HG02938 (cell line): ENCODE measurements around the gene ATF5.
A peak's percentile ranks its signal among the peaks of the same experiment; 100 is the strongest.

Experiments
- ATAC-seq: cut with Tn5 transposase; IDR thresholded peaks from one replicate; pipeline ENCODE4 v1.9.1; 2021; ENCODE audit warnings: mild to moderate bottlenecking, moderate library complexity; ENCODE audit not compliant: unreplicated experiment

The ATF5 gene, protein sequence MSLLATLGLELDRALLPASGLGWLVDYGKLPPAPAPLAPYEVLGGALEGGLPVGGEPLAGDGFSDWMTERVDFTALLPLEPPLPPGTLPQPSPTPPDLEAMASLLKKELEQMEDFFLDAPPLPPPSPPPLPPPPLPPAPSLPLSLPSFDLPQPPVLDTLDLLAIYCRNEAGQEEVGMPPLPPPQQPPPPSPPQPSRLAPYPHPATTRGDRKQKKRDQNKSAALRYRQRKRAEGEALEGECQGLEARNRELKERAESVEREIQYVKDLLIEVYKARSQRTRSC

DNA sequence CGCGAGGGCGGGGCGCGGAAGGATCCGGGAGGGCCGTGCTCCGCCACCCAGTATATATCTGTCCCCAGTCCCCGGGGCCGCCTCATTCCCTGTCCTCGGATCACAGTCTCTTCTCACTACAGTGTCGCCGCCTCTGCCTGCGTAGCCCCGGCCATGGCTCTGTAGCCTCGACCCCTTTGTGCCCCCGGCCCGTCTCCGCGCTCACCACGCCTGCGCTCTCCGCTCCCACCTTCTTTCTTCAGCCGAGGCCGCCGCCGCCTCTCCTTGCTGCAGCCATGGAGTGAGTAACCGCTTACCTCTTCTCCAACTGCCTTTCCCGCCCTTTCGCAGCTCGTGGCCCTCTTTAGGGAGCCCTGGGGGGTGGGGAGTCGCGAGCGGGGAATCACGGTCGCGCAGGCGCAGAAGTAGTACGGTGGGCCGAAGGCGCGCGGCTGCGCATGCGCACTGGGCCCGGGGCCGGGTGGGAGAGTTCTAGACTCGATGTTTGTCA, at the start of gene ATF5, which contains the start of gene NUP62:
Gene ATF5 (plus strand): TSS at position 85 of the 490 bp plus-strand sequence. CDS start 1,646 bp downstream, outside the sequence.
Gene NUP62 (minus strand): TSS at position 384 of the 490 bp plus-strand sequence. CDS start 19,697 bp downstream, outside the sequence.
- ATAC-seq: peak; percentile 53

DNA sequence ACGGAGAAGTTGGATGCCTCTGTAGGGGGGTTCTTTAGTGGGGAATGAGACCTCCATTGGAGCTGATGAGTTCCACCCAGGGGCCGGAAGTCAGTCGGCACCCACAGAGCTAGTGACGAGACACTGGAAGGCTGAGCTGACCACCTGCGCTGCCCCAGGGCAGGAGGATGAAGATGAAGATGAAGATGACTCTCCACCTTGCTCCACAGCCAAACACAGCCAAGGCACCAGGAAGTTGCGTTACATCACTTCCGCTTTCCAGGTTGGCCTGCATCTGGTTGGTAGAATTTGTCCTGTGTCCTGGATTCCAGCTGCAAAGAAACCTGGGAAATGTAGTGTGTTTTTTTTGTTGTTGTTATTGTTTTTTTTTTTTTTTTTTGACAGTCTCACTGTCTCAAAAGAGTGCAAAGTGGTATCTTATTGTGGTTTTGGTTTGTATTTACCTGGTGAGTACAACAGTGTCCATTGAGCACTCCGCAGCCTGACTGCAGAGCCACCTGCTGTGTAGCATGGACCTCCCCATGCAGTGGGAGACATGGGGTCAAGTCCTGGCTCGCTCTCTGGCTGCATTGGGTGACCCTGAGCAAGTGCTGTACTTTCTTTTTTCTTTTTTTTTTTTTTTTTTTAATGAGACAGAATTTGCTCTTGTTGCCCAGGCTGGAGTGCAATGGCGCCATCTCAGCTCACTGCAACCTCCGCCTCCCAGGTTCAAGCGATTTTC, 49.6 kb upstream of the ATF5 start:
- no peak for ATAC-seq

DNA sequence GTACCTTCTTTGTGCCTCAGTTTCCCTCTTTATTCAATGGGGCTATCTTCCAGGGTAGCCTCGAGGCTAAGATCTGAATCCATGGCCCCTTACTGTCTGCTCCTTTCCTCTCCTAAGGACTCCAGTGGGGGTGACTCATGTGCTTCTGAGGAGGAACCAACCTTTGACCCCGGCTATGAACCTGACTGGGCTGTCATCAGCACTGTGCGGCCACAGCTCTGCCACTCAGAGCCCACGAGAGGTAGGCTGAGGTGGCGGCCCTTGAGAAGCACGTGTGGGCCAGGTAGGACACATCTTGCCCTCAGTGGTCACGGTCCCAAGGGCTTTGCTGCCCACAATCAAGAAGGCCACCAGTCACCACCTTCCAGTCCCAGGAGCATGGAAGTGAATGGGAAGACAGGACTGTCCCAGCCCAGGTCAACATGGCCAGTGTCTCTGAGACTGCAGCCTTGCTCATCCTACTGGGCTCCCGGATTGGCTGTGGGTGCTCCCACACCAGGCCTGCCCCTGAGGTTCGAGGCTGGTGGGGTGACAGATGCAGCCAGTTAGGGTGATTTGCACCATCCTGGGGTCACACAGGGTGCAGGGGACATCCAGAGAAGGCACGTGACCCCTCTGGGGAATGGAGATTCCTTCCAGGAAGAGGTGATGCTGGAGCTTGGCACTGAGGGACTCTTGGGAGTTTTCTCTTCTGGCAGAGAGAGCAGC, 48.7 kb upstream of the ATF5 start:
- no peak for ATAC-seq

DNA sequence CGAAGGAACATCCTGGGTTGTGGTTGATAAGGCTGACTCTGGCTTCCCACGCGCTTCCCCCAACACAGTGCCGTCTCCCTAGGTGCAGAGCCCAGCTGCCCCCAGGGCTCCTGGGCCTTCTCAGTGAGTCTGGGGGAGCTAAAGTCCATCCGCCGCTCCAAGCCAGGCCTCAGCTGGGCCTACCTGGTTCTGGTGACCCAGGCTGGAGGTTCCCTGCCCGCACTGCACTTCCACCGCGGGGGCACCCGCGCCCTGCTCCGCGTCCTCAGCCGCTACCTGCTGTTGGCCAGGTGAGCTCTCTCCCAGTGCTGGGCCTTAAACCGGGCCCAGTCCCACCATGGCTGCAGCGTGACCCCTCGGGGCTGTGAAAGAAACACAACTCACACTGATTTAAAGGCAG, 47.8 kb upstream of the ATF5 start:
- ATAC-seq: no peak

DNA sequence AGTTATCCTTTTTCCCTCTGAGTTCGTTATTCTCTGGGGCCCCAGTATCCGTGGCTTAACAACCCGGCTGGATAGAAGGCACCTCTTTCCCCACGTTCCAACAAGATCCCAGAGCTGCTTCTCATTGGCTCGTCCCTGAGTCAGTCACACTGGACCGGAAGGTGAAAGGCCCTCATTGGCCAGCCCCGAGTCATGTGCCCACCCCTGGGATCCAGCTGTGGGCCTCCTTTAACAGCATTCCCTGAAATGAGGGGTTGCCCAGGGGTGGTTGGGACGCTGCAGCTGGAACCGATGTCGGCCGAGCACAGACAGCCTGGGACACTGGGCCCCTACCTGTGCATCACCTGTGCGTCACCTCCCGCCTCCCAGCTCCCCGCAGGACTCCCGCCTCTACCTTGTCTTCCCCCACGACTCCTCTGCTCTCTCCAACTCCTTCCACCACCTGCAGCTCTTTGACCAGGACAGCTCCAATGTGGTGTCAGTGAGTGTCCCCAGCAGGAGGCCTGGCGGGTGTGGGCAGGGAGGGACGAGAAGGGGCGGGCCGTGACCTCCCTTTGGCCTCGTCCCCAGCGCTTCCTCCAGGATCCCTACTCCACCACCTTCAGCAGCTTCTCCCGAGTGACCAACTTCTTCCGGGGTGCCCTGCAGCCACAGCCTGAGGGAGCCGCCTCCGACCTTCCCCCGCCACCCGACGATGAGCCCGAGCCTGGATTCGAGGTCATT, 47.2 kb upstream of the ATF5 start:
- ATAC-seq: no peak

DNA sequence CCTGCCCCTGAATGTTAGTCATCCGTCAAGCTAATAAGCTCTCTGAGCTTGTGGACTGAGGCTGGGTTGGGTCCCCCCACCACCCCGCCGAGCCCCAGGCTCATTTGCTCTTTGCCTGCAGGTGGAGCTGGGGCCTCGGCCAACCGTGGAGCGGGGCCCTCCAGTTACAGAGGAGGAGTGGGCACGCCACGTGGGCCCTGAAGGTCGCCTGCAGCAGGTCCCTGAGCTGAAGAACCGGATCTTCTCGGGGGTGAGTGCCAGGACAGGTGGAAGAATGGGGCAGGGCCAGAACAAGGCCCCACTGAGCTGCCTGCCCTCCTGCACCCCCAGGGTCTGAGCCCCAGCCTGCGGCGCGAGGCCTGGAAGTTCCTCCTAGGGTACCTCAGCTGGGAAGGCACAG, 46.4 kb upstream of the ATF5 start:
- no peak for ATAC-seq

DNA sequence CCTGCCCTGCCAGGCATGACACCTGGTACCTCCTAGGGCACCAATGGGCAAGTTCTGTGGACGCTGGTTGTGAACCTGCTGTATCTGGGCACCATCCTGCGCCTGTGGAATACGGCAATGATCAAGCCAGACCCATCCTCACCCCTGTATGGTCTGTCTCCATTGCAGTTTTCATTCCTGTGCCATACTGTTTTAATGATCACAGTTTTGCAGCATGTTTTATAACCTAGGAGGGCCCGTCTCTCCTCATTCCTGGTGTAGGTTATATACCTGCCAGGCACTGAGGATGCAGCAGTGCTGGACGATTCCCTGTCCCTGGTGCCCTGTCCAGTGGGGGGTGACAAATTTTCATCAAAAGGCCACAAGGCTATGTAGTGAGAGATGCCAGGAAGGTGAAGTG, 45.9 kb upstream of the ATF5 start:
- no peak for ATAC-seq

DNA sequence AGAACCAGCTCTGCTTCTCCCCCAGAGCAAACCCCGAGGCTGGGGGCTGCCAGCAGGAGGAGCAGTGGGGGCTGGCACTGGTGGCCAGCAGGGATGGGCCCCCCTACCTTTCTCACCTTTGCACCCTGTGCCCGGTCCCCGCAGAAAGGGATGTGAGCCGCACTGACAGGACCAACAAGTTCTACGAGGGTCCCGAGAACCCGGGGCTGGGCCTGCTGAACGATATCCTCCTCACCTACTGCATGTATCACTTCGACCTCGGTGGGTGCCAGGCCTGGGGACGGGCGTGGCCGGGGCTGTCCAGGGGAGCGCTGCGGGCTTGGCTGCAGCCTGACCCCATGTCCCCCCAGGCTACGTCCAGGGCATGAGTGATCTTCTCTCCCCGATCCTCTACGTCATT, 44.9 kb upstream of the ATF5 start:
- ATAC-seq: no peak

DNA sequence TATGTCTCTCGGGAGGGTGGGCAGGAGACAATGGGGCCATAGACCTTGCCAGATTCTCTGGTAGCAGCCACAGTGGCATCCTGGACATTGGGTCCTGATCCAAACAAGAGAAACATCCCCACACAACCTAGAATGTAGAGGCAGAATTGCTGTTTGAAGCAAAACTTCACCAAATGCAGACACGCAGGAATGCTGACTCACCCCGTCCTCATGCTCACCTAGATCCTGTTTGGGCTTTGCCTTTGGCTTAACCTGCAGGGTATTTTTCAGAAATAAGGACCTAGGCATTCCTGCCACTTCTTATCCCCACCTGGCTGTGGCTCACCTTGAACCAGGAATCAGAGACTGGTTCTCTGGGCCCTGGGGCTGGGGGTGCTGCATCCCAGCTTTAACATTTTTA, 44.2 kb upstream of the ATF5 start:
- ATAC-seq: no peak

DNA sequence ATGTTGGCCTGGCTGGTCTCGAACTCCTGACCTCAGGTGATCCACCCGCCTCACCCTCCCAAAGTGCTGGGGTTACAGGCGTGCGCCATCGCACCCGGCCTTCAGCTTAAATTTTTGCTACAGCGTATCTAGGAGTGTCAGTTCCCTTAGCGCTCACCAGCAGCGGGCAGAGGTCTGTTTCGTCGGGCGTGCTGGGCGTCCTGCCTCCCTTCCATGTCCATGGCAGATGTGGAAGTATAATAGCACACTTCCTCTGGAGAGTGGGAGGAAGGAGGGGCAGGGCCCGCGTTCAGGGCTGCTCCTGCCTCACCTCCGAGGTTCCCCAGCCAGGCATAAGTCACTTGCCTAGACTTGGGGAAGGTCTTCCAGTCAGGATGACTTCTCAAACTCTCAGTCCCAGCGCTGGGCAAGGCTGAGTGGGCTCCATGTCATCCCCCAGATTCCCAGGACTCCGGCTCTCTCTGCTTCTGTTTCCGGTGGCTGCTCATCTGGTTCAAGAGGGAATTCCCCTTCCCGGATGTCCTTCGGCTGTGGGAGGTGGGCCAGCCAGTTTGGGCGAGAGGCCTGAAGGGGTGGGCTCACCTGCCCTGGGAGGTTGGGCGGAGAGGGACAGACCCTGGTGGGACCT, 41.9 kb upstream of the ATF5 start:
- ATAC-seq: no peak

DNA sequence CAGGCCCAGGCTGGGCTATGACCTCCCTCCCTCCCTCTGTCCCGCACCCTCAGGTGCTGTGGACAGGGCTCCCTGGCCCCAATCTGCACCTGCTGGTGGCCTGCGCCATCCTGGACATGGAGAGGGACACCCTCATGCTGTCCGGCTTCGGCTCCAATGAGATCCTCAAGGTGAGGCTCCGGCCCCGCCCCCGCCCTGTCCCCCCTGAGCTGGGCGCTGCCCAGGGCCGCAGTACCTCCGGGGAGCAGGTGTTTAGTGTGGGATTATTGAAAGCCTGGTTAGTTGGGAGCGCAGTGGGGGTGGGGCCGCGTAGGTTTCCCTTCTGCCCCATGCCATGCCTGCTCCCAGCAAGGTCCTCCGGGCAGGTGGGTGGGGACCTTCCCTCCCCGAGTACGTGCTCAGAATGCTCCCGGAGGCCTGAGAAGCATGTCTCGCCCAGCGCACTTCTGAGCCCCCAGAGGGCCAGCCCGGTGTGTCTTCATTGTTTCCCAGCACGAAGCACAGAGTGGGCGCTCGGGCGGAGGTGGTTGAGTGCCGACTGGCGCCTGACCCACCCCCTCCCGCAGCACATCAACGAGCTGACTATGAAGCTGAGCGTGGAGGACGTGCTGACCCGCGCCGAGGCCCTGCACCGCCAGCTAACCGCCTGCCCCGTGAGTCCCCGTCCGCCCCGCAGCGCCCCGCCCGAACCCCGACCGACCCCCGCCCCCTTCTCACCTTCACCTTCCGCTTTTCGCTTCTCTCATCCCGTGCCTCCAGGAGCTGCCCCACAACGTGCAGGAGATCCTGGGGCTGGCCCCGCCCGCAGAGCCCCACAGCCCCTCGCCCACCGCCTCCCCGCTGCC, 41.1 kb upstream of the ATF5 start:
- no peak for ATAC-seq

DNA sequence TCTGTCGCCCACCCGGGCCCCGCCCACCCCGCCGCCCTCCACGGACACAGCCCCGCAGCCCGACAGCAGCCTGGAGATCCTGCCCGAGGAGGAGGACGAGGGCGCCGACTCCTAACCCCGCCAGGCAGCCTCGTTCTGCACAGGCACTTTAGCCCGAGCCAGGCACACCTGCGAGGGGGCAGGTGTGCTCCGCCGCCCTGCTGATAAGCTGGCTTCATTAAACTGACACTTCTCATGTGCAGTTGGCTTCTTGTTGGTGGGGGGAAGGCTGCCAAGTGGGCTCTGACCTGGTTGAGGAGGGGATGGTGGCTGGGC, 40.5 kb upstream of the ATF5 start:
- no peak for ATAC-seq

DNA sequence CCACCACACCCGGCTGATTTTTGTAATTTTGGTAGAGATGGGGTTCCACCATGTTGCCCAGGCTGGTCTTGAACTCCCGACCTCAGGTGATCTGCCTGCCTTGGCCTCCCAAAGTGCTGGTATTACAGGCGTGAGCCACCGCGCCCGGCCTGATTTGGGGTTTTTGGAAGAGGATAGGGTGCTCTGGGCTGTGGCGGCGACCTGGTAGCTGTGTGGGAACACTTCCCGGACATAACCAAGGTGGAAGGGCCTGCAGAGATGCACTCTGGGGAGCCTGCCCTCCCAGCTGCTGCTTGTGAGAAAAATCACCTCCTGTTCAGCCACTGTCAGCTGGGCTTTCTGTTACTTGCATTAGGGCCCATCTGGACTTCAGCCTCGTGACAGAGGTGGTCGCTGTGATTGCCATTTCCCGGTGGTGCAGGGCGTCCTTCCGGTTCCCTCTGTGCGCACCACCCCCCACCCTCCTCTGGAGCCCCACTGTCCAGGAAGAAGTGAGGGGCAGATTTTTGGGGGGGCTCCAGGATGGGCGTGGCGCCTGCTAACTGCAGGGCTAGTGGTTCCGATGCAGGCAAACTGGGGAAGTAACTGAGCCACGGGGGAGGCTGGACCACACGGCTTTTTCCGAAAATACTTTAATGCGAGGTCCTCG, 39.8 kb upstream of the ATF5 start:
- ATAC-seq: no peak

DNA sequence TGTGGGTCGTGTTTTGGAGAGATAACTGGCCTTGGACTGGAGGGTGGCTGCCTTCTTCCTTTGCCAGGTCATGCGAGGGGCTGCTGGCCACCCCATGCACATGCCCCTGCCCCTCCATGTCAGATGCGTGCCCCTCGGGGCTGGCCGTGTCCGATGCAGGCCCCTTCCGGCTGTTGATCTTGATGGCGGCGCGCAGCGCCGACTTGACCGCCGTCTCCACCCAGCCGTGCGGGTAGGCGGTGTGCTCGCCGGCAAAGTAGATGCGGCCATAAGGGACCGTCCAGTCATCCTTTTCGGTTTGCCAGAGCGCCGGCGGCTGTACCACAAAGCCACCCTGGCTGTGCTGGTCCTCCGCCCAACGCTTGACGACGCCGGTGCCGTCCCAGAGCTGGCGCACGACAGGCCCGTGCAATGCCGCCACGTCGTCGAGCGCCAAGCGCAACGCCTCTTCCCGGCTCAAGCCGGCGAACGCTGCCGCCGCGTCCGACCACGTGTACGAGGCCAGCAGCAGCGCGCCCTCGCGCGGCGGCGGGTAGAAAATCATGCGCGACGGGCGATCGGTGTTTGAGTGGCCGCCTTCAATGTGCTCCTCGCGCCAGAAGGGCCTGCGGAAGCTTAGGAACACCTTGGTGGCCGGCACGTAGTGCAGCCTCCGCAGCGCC, 39.2 kb upstream of the ATF5 start:
- ATAC-seq: no peak

DNA sequence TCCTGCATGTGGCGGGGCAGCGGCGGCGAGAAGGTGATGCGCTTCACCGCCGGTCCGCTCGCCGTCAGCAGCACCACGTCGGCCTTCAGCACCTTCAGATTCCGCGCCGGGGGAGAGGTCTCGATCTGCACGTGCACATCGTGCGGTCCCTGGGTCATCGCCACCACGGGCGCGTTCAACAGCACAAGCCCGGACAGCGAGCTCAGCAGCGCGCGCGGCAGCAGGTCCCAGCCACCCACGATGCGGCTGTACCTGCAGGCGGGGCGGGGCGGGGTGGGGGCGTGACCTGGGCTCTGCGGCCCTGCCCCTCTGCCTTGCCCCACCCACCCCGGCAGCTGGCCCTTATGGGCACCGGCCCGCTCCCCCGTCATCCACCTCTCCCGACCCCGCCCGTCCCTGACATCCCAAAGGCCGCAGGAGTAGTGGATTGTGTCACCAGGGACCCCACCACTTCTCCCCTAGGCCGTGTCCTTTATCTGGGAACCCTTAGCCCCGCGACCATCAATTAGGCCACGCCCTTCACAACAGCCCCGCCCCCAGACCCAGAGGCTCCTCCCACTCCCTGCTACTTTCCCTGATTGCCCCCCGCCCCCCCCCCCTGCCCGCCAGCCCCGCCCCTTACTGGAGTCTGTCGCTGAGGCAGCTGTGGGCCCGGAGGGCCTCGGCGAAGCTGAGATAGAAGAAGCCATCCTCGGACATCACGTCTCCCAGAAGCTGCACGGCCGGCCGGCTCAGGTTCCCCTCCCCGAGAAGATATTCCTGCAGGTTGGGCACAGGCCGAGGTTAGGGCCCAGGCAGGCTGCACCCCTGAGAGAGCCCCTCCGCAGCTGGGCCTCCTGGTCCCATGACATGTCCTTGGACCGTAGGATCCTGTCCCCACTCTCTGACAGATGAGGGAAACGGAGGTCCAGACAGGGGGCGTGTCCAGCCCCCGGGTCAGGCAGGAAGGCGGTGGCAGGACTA, 38.4 kb upstream of the ATF5 start:
- no peak for ATAC-seq

DNA sequence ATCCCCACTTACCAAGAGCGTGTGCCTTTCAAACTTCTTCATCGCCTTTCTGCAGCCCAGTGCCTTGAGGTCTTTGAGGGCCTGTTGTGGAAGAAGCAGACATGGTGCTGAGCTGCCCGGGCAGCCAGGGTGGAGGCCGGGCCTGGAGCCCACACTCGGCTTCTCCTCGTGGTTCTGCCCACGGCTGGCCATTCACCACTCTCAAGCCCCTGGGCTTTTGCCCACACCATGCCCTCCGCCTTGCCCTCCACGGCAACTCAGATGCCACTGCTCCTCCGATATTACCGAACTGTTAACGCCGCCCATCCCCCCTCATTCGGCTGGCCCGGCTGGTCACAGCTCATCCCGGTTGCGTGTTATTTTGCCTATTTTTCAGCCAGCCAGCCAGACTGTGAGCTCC, 37.6 kb upstream of the ATF5 start:
- no peak for ATAC-seq

DNA sequence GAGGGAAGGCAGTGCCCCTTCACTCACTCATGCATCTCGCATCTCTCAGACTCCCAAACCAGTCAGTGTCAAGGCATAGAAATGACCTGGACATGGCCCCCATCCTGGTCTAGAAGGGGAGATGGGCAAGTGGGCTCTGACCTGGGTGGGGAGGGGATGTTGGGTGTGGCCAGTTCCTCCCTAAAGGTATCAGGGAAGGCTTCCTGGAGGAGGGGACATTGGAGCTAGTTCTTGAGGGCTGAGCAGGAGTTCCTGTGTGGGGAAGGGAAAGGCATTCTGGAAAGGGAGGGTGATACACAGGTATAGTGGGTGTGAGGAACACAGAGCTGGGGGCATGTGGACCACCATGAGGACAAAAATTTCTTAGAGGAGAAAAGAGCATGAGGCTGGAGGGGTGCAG, 36.3 kb upstream of the ATF5 start:
- no peak for ATAC-seq
